ENCODE results near the gene COQ9.

- TF ChIP-seq POLR2A (IDR thresholded peaks at IDR 0.05) (no peak), CTCF (IDR thresholded peaks at IDR 0.05) (no peak), EP300 (IDR thresholded peaks at IDR 0.05) (no peak)
Observed at GRCh38 chr16:57486858-57487834, 39.9 kb downstream of the COQ9 start.
